RWPE1 (cell line): ENCODE data around the gene GTF3C1.

Source experiments
- CTCF ChIA-PET: fragments of 350-600 bp; sonication (Branson Sonifier 250); formaldehyde crosslinking; extraction: SDS; loops from one replicate; lab custom pipeline; 2021; lab: Yijun Ruan, JAX
- POLR2A ChIA-PET: fragments of 400-600 bp; formaldehyde crosslinking; extraction: SDS; loops from one replicate; lab custom pipeline; 2020; ENCODE audit warnings: antibody characterized with exemption; ENCODE audit not compliant: low non-redundant PET; lab: Yijun Ruan, JAX
- DNase-seq: peaks from one replicate; pipeline ENCODE4 v3.0.0; 2012; ENCODE audit warnings: low spot score
- H3K27ac ChIP-seq: fragments of 450-650 bp; 2 replicates; pipeline ENCODE4 v1.5.1; 2017
- TF ChIP-seq, protein P1 (sequence below): fragments of 450-650 bp; conservative IDR thresholded peaks from 2 replicates; pipeline ENCODE4 v1.5.1; 2017; ENCODE audit warnings: low read depth, mild to moderate bottlenecking

GTF3C1 gene

DNA sequence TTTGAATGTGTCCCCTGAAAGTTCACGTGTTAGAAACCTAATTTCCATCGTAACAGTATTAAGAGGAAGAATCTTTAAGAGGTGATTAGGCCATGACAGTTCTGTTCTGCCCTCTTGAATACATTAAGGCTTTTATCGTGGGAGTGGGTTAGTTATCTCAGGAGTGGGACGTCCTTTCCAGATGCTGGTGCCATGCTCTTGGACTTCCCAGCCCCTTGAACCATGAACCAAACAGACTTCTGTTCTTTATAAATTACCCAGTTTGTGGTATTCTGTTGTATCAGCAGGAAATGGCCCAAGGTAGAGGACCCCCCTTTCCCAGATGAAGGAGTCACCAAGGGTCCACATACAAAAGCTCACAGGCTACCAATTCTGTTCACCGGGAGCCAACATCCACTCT, 10.1 kb downstream of the GTF3C1 start:
- CTCF ChIA-PET = no interaction called here

DNA sequence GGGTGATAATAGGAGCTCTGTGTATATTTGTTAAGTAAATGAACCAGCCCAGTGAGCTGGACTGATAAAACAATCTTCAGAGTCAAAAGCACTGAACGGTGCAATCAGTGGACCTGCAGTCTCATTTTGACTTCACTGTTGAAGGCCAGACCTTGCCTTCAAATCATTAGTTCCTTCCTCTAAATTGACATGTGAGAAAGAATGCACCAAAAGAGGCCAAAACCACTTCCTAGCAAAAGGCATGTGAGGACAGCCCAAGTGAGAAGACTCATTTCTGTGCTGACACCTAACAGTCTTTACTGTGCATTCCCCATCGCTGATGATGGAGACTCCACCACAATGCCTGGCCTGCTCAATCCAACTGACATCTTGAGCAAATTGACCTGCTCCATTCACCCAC, 10.6 kb downstream of the GTF3C1 start:
- no peak overlapping the region for H3K27ac ChIP-seq
- ChIA-PET CTCF (no interaction called here), POLR2A (no interaction called here)
- TF ChIP-seq, protein P1, sequence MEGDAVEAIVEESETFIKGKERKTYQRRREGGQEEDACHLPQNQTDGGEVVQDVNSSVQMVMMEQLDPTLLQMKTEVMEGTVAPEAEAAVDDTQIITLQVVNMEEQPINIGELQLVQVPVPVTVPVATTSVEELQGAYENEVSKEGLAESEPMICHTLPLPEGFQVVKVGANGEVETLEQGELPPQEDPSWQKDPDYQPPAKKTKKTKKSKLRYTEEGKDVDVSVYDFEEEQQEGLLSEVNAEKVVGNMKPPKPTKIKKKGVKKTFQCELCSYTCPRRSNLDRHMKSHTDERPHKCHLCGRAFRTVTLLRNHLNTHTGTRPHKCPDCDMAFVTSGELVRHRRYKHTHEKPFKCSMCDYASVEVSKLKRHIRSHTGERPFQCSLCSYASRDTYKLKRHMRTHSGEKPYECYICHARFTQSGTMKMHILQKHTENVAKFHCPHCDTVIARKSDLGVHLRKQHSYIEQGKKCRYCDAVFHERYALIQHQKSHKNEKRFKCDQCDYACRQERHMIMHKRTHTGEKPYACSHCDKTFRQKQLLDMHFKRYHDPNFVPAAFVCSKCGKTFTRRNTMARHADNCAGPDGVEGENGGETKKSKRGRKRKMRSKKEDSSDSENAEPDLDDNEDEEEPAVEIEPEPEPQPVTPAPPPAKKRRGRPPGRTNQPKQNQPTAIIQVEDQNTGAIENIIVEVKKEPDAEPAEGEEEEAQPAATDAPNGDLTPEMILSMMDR = no peak
- no peak for DNase-seq

More for the DNA sequence above, 10.1 kb downstream of the GTF3C1 start:
- H3K27ac ChIP-seq = no peak overlapping the region
- DNase-seq = no peak
- TF ChIP-seq, protein P1 = no peak
- POLR2A ChIA-PET = no interaction called here

DNA sequence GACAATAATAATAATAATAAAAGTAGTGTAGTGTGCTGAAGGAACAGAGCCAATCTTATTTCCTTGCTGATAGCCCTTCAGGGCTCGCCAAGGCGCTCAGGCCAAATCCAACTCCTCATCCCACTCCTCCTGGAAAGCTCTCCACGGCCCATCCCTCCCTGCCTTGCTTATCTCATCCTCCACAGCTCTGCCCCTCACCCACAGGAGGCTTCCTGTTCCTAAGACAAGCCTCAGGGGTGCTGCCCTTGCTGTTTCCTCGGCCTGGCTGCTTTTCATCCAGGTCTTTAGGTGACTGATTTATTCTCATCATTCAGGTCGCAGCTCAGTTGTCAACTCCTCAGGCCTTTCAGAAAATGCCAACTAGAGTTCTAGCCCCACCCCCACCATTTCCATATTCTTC, 11.2 kb downstream of the GTF3C1 start:
- TF ChIP-seq, protein P1 = no peak
- POLR2A ChIA-PET = no interaction called here
- CTCF ChIA-PET = no interaction called here
- no peak for DNase-seq
- H3K27ac ChIP-seq = no peak overlapping the region

DNA sequence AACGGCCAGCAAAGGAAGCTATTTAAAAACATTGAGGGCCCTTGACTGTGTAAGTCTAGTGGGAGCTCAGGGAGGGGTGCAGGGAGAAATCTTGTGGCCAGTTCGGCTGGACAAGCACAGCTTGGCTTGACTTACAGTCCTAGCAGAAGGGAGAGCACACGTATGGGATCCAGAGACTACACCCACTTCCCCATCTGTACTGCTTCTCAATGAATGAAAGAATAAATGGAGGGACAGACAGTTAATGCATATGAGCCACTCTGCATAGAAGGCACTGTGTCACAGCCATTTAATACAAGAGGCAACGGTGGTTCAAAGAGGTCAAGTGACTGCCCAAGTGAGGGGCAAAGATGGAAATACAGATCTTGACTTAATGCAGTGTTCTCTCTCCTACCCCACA, 15.5 kb downstream of the GTF3C1 start:
- H3K27ac ChIP-seq = no peak overlapping the region
- ChIA-PET POLR2A (no interaction called here), CTCF (no interaction called here)
- TF ChIP-seq, protein P1 = no peak
- no peak for DNase-seq

DNA sequence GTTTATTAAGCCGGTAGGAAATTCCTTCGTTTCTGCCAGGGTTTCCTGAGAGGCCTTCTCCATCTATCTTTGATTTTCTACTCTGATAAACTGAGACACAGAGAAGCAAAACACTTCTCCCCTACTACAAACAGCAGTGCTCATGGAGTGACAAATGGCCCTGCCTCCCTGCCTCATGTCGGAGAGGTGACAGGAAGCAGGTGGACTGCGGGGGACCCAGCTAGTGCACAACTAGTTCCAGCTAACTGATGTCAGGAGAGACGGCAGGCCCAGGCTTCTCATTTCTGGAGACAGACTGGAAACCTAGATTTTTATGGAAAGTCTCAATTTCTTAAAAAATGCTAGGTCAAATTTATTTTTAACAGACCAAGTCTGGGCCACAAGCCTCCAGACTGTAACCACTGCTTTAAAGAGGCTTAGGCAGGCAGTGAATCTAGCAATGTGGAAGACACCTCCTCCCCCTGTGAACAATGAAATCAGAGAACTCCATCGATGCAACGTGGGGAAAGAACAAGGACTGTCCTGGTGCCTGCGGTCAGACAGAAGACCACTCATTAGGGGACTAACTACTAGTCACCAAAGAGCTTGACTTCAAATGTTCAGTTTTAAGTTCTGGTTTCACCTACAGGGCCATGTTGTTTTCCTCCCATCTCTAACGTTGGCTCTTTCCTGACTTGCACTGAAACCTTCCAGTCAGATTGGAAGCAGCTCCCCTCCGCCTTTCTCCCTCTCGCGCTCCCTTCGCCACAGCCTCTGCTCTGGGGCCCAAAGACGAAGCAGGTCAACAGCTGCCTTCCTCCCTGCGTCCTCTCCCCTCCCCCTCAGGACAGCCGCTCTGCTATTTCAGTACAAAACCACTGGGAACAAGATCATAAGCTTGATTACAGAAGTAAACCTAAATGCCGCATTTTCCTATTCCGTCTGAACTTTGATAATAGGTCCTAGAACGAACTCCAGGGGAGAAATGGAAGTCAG, 17.6 kb downstream of the GTF3C1 start:
- CTCF ChIA-PET = no interaction called here
- no peak for DNase-seq
- no peak overlapping the region for H3K27ac ChIP-seq
- TF ChIP-seq, protein P1 = no peak
- POLR2A ChIA-PET = no interaction called here

DNA sequence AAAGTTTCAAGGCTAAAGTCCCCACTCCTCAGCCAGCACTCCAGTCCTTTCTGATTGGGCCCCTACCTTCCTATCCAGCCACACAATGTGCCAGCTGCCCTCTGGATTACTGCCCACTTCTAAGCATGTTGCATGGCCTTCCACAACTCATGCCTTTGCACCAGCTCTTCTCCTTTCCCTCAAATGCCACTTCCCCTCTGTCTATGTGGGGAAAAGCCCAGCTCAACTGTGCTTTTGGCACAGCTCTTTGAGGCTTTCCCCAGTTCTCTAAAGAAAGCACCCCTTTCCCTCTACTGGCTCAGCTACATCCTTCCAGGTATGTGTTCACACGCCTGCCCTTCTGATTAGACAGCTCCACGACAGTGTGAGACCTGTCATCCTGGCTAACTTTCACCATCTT, 18.5 kb downstream of the GTF3C1 start:
- no peak overlapping the region for H3K27ac ChIP-seq
- DNase-seq = no peak
- POLR2A ChIA-PET = no interaction called here
- CTCF ChIA-PET = no interaction called here
- TF ChIP-seq, protein P1 = no peak
